ENCODE data around the gene DHRS3. TPM values are rescaled to one million over a fixed set of nuclear protein-coding genes. Genes with fewer than 3 reads are reported as not detected.

DHRS3 gene
- total RNA-seq, 1 experiment from 2014 or later, result 43.1 TPM

DNA sequence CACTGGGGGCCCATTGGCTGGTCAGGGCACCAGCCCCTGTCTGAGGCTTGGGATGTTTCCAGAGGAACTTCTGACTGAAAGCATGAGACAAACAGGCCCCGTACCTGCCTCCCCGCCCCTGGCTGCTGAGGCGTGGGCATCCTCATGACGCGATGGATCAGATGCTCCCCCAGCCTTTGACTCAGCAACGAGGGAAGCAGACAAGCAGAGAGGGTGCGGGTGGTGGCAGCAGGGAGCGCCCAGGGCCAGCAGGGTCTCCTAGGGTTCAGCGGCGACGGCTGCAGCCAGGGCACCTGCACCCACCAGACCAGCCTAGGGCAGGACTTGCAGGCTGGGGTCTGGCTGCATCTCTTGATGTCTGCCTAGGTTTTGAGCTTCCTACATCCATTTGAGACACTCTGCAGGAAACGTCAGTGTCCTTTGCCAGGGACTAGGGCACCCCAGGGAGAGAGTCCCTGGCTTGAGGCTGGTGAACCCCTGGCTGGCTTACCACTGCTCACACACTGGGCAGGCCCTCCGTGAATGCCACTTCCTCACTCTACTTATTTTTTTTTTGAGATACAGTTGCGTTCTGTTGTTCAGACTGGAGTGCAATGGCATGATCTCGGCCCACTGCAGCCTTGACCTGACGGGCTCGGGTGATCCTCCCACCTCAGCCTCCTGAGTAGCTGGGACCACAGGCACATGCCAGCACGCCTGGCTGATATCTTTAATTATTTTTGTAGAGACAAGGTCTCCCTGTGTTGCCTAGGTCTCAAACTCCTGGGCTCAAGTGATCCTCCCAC is 63.3 kb downstream of the DHRS3 start:
- no peak for DNase-seq (ENCODE audit: low spot score)

DNA sequence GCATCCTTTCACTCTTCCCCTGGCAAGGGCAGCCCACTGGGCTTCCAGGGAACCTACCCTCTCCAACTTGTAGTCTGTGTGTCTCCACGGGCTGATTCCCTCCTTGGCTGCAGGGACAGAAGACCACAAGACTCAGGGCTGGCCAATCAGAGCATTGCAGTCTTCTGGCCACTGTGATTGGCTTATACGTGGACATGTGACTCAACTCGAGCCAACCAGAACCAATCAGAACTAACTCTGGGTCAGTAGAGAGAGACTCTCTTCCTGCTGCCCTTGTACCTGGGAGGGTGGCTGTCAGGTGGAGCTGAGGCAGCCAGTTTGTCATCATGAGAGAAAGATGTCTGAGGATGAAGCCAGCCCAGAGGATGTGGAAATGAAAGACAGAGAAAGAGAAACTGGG is 64.0 kb downstream of the DHRS3 start:
- DNase-seq (ENCODE audit: low spot score), result no peak

DNA sequence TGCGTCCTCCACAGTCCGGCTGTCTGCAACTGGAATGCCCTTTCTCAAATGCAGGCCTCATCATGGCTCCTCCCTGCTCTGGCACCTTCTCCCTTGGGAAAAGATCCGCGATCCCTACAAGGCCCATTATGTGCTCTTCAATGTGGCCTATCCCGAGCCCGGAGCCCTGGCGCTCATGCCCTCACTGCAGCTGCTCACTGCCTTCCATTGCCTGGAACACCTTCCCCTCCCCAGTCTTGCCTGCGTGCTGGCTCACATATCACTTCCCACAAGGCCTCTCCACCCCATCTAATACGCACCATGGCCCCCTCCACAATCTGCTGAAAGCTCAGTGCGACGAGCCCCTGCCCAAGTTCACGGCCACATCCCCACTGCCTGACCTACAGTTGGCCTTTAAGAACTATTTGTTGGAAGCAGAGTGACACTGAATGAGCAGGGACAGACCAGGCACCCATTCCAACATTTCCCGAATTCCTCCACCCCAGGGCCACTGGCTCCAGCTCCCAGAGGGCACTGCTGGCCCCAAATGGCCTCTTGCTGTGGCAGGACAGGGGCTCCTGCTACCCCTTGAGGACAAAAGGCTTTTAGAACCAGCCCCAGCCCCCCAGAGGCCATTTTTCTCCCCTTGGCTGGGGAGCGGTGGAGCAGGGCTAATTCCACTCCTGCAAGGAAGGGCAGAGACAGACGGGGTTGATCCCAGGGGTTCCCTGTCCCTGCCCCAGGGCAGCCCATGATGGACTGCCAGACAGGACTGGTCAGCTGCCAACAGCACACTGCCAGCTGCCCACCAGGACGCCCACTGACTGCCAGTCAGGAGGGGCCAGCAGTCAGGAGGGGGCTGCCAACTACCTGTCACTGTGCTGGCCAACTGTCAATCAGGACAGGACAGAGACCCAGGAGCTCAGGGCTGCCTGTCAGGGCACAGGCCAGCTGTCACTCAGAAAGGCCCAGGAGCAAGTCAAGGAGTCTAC is 64.8 kb downstream of the DHRS3 start:
- no peak for DNase-seq (ENCODE audit: low spot score)

DNA sequence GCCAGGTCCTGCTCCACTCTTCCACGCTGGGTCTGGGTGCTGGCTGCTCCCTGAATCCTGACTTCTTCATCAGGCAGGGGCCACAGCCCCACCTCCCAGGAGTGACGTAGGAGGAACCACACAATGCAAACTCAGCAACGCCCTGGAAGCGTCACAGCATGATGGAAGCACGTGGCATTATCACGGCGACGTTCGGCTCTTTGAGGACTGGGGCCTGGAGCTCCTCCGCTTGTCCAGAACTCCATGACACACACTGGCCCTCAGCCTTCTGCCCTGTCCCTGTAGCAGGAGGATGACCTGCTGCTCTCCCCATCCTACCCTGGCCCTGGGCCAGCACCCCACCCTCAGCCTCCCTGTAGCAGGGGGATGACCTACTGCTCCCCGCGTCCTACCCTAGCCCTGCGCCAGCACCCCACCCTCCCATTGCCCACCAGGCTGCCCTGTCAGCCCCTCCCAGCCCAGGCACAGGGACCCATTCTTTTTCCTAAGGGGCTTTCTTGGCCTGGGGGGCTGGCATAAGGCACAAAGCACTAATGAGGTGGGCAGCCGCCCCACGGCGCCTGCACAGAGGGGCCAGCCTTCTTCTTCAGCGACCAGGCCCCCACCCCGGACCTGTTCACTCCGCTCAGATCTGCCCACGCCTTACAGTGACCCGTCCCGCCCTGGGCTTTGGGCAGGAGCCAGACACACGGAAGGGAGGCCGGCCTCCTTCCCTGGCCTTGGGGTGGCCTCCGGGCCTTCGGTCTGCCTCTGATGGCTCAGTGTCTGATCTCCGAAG is 65.7 kb downstream of the DHRS3 start:
- no peak for DNase-seq (ENCODE audit: low spot score)

DNA sequence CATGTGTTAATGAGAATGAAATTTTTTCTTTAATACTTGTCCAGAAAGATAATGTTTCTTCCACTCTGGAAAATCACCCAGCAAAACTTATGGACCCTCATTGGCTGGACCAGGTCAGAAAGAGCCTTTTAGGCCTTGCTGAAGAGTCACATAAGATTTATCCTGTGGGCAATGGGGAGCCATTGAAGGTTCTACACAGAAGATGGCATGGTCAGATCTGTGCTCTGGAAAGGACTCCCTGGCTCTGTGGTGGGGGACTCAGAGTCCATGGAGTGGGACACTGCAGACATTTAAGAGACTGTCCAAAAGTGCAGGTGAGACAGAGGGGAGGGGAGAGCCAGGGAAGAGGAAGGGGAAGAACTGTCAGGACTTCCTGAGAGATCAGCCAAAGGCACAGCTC is 66.4 kb downstream of the DHRS3 start:
- no peak for DNase-seq (ENCODE audit: low spot score)

GRCh38 chr1:12549460-12550349 is 68.3 kb downstream of the DHRS3 start:
- DNase-seq (ENCODE audit: low spot score), result peak; percentile 84

GRCh38 chr1:12548973-12549459 is 69.0 kb downstream of the DHRS3 start:
- DNase-seq (ENCODE audit: low spot score), result no peak

DNA sequence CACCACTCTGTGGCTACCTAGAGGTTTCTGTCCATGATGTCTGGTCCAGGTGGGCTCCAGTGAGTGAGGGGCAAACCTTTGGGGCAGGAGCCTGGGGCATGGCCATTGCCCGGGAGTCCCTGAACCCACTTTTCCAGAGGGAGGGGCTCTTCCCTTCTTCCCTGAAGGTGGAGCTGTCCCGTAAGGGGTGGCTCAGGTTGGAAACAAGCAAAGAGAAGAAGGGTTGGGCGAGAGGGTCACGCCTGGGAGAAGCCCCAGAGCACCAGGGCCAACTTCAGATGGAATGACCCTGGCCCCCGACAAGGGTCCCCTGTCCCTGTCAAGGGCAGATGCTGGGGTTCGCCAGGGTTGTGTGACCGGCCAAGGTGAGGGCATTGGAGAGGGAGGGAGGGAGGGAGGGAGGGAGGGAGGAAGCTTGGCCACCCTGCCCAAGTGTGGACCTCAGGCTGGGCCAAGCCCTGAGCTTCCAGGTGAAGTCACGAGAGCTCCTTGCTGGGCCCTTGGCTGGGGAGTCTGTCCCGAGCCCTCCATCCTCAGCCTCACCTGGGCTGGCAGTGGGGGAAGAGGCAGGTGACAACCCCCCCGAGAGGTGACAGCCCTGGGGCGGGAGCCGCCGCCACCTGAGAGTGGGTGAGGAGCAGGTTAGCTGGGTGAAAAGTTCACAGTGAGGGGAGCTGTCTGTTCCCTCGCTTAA is 69.6 kb downstream of the DHRS3 start:
- no peak for DNase-seq (ENCODE audit: low spot score)

DNA sequence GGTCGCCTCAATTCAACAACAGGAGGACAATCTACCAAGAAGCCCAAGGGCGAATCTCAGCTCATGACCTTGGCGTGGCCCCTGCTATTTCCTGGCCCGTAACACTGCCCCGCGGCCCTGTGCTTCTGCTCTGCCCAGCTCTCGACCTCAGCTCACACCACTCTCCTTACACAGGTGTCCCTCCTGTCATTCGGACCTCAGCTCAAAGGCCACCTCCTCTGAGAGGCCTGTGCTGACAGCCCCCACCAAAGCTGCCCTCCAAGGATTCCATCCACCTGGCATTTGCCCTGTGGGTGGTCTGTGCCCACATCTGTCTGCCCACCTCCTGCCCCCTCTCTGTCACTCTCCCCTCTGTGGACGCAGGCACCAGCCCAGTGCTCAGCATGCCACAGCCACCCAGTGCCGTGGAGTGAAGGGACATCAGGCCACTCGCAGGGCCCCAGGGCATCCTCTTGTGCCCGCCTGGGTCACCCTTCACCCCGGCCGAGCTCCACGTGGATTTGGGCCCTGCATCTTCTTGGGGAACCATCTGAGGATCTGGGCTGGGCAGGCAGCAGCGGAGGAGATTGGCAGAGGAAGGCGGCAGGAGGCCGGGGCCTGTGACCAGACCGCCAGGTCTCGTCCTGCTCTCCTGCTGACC is 70.3 kb downstream of the DHRS3 start:
- no peak for DNase-seq (ENCODE audit: low spot score)

DNA sequence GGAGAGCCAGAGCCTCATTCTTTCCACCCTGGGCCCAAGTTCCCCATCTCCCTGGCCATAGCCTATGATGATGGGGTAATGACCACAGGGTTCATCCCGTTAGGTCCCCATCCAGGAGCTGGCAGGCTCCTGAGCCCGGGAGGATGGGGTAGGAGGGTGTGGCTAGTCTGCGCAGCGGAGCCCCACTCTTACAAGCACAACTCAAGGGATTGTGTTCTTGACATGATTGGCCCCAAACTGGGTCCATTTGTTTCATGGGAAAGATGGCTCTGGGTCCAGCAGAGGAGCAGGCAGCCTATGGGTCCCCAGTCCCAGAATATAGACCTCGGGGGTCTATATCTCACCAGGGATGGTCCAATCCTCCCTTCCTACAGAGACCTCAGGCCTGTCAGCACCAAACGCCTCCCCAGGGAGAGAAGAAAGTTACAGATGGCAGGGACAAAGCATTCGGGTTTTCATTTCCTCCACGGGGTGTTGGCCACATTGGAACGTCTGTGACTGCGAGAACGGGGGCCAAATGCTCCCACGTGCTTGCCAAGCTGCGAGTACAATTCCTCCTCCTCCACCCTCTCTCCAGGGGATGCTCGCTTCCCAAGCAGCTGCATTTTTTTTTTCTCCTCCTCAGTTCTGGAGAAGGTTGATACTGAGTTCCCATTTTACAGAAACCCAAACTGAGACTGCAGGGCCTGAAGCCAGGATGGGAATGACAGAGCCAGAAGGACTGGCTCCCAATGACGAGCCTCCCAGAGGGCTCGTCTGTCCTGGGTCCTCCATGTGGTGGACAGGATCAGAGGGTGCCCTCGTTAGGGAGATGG is 71.0 kb downstream of the DHRS3 start:
- DNase-seq (ENCODE audit: low spot score), result no peak

- DNase-seq (ENCODE audit: low spot score), result no peak
Measured at GRCh38 chr1:12544992-12545391, 73.0 kb downstream of the DHRS3 start.

DNA sequence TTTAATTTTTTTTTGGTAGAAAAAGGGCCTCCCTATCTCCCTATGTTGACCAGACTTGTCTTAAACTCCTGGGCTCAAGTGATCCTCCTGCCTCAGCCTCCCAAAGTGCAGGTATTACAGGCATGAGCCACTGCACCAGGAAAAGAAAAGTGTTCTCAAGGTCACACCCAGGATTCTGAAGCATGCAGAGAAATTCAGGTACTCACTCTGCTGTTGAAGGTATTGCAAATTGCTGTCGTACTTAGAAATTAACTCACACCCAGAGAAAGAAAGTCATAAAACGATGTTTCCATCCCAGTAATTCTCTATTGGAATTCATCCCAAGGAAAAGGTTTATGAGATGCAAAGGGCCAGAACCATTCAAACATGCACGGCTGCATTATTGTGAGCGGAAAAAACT is 73.7 kb downstream of the DHRS3 start:
- DNase-seq (ENCODE audit: low spot score), result no peak

DNA sequence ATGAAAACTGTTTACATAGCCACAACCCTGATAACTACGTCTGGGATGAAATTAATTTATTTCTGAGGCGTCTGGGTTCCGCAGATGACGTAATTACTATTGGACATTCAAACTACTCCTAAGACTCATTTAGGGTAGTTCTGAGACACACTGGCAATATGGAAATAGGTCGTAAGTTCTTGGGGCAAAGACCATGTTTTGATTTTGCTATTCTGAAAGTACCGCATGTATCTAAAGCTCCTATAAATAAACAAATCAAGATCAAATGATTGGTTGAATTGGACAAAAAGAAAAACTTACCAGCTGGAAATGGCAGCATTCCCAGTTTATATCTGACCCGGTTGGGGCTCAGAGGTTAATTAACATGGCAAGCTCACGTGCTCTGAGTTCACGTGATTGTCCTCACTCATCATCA is 74.3 kb downstream of the DHRS3 start:
- no peak for DNase-seq (ENCODE audit: low spot score)

GRCh38 chr1:12542616-12543592 is 75.1 kb downstream of the DHRS3 start:
- no peak for DNase-seq (ENCODE audit: low spot score)

DNA sequence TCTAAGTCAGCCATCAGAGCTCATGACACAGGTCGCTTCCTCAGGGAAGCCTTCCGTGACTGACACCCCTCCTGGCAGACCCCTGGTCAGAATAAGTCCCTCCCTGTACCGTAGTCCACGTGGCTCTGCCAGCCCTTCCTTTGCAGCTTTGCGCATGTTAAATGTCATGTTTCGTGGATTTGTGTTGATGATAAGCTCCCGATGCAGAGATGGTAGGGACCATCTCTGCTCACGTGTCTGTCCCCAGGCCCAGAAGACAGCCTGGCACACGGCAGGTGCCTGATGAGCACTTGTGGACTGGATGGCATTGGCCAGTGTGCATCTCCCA is 75.9 kb downstream of the DHRS3 start:
- no peak for DNase-seq (ENCODE audit: low spot score)

GRCh38 chr1:12541274-12542137 is 76.5 kb downstream of the DHRS3 start:
- DNase-seq (ENCODE audit: low spot score), result peak; percentile 47
